ENCODE data around the gene MRPL39. TPM values are rescaled to one million over a fixed set of nuclear protein-coding genes. Genes with fewer than 3 reads are reported as not detected.

MRPL39 gene
- total and polyA plus RNA-seq, 5 donors from 2014 or later = 13.2 to 58.6 (median 51.0) TPM

- peaks cover 28 to 50% (median 36%) of the 10 kb centered on the region in 4 donors for H3K4me1 Mint-ChIP-seq
- Histone ChIP-seq H3K36me3 (ENCODE audit: control insufficient read depth, insufficient read depth, low read length) (no peaks in the 10 kb centered on the region), H3K27me3 (ENCODE audit: control insufficient read depth, insufficient read depth, low read length) (no peaks in the 10 kb centered on the region), H3K27ac (ENCODE audit: insufficient read depth, low read length, poor library complexity, severe bottlenecking) (no peak overlapping the region), H3K4me3 (ENCODE audit: low read depth, low read length) (peak overlapping the region; percentile 78), H3K9me3 (ENCODE audit: control insufficient read depth in 2 of 2, low read length in 2 of 2) (no peaks in the 10 kb centered on the region), H3K4me1 (ENCODE audit: control insufficient read depth, insufficient read depth, low read length, poor library complexity, severe bottlenecking) (peaks cover 47% of the 10 kb centered on the region)
- H3K27me3 Mint-ChIP-seq = no peaks in the 10 kb centered on the region
- no peak for ATAC-seq (ENCODE audit: low read depth in 2 of 2)
- no peaks in the 10 kb centered on the region for H3K9me3 Mint-ChIP-seq
- peak overlapping the region; percentile 93 to 99 (median 94) for H3K4me3 Mint-ChIP-seq
- no peak for DNase-seq
- H3K36me3 Mint-ChIP-seq = no peaks in the 10 kb centered on the region
- H3K27ac Mint-ChIP-seq = peak overlapping the region; percentile 62 to 90 (median 85)
These were observed 46.4 kb downstream of the MRPL39 start for GRCh38 chr21:25560891-25561290.

- Histone ChIP-seq H3K27ac (ENCODE audit: insufficient read depth, low read length, poor library complexity, severe bottlenecking) (no peak overlapping the region), H3K36me3 (ENCODE audit: control insufficient read depth, insufficient read depth, low read length) (no peaks in the 10 kb centered on the region), H3K4me3 (ENCODE audit: low read depth, low read length) (no peak overlapping the region), H3K9me3 (ENCODE audit: control insufficient read depth in 2 of 2, low read length in 2 of 2) (no peaks in the 10 kb centered on the region), H3K4me1 (ENCODE audit: control insufficient read depth, insufficient read depth, low read length, poor library complexity, severe bottlenecking) (peaks cover 41% of the 10 kb centered on the region), H3K27me3 (ENCODE audit: control insufficient read depth, insufficient read depth, low read length) (no peaks in the 10 kb centered on the region)
- Mint-ChIP-seq H3K36me3 (no peaks in the 10 kb centered on the region), H3K4me3 (peak overlapping the region in 3 of 4 donors; percentile 50 to 95 (median 61)), H3K27me3 (no peaks in the 10 kb centered on the region), H3K9me3 (peaks cover 0 to 1% (median 0%) of the 10 kb centered on the region in 7 donors), H3K27ac (peak overlapping the region in 2 of 3 donors; percentile 56 to 85), H3K4me1 (peaks cover 23 to 44% (median 33%) of the 10 kb centered on the region in 4 donors)
- DNase-seq = no peak
- no peak for ATAC-seq (ENCODE audit: low read depth in 2 of 2)
These were observed 47.0 kb downstream of the MRPL39 start for GRCh38 chr21:25560271-25560685.

GRCh38 chr21:25559746-25560145 is 47.5 kb downstream of the MRPL39 start:
- H3K9me3 Mint-ChIP-seq = peaks cover 0 to 2% (median 0%) of the 10 kb centered on the region in 7 donors
- no peak overlapping the region for H3K4me3 ChIP-seq (ENCODE audit: low read depth, low read length)
- H3K9me3 ChIP-seq (ENCODE audit: control insufficient read depth in 2 of 2, low read length in 2 of 2) = no peaks in the 10 kb centered on the region
- H3K27ac ChIP-seq (ENCODE audit: insufficient read depth, low read length, poor library complexity, severe bottlenecking) = no peak overlapping the region
- no peaks in the 10 kb centered on the region for H3K27me3 ChIP-seq (ENCODE audit: control insufficient read depth, insufficient read depth, low read length)
- no peaks in the 10 kb centered on the region for H3K36me3 ChIP-seq (ENCODE audit: control insufficient read depth, insufficient read depth, low read length)
- H3K27me3 Mint-ChIP-seq = no peaks in the 10 kb centered on the region
- DNase-seq (no peak), ATAC-seq (ENCODE audit: low read depth in 2 of 2) (no peak)
- peak overlapping the region in 3 of 4 donors; percentile 6 to 95 (median 50) for H3K4me3 Mint-ChIP-seq
- peak overlapping the region in 2 of 3 donors; percentile 40 to 85 for H3K27ac Mint-ChIP-seq
- H3K4me1 Mint-ChIP-seq = peaks cover 19 to 39% (median 28%) of the 10 kb centered on the region in 4 donors
- H3K4me1 ChIP-seq (ENCODE audit: control insufficient read depth, insufficient read depth, low read length, poor library complexity, severe bottlenecking) = peaks cover 36% of the 10 kb centered on the region
- H3K36me3 Mint-ChIP-seq = no peaks in the 10 kb centered on the region

GRCh38 chr21:25558123-25558522 is 49.2 kb downstream of the MRPL39 start:
- Histone ChIP-seq H3K27me3 (ENCODE audit: control insufficient read depth, insufficient read depth, low read length) (no peaks in the 10 kb centered on the region), H3K27ac (ENCODE audit: insufficient read depth, low read length, poor library complexity, severe bottlenecking) (no peak overlapping the region), H3K36me3 (ENCODE audit: control insufficient read depth, insufficient read depth, low read length) (no peaks in the 10 kb centered on the region), H3K4me1 (ENCODE audit: control insufficient read depth, insufficient read depth, low read length, poor library complexity, severe bottlenecking) (peaks cover 20% of the 10 kb centered on the region), H3K9me3 (ENCODE audit: control insufficient read depth in 2 of 2, low read length in 2 of 2) (no peaks in the 10 kb centered on the region), H3K4me3 (ENCODE audit: low read depth, low read length) (no peak overlapping the region)
- DNase-seq (no peak), ATAC-seq (ENCODE audit: low read depth in 2 of 2) (no peak)
- Mint-ChIP-seq H3K9me3 (peaks cover 0 to 2% (median 0%) of the 10 kb centered on the region in 7 donors), H3K4me3 (peak overlapping the region in 1 of 4 donors; percentile 39), H3K36me3 (no peaks in the 10 kb centered on the region), H3K27me3 (no peaks in the 10 kb centered on the region), H3K4me1 (peaks cover 5 to 22% (median 13%) of the 10 kb centered on the region in 4 donors), H3K27ac (peak overlapping the region in 1 of 3 donors; percentile 17)

- H3K27me3 ChIP-seq (ENCODE audit: control insufficient read depth, insufficient read depth, low read length) = no peaks in the 10 kb centered on the region
- no peak overlapping the region for H3K27ac ChIP-seq (ENCODE audit: insufficient read depth, low read length, poor library complexity, severe bottlenecking)
- peaks cover 0 to 16% (median 10%) of the 10 kb centered on the region in 4 donors for H3K4me1 Mint-ChIP-seq
- H3K4me3 Mint-ChIP-seq = peak overlapping the region in 1 of 4 donors; percentile 17
- no peaks in the 10 kb centered on the region for H3K9me3 ChIP-seq (ENCODE audit: control insufficient read depth in 2 of 2, low read length in 2 of 2)
- DNase-seq (no peak), ATAC-seq (ENCODE audit: low read depth in 2 of 2) (no peak)
- H3K4me1 ChIP-seq (ENCODE audit: control insufficient read depth, insufficient read depth, low read length, poor library complexity, severe bottlenecking) = peaks cover 11% of the 10 kb centered on the region
- H3K4me3 ChIP-seq (ENCODE audit: low read depth, low read length) = no peak overlapping the region
- H3K36me3 Mint-ChIP-seq = no peaks in the 10 kb centered on the region
- no peaks in the 10 kb centered on the region for H3K36me3 ChIP-seq (ENCODE audit: control insufficient read depth, insufficient read depth, low read length)
- H3K27me3 Mint-ChIP-seq = no peaks in the 10 kb centered on the region
- H3K27ac Mint-ChIP-seq = no peak overlapping the region
- H3K9me3 Mint-ChIP-seq = peaks cover 0 to 2% (median 0%) of the 10 kb centered on the region in 7 donors
These were observed 50.1 kb downstream of the MRPL39 start for GRCh38 chr21:25557180-25557579.

- Mint-ChIP-seq H3K4me3 (no peak overlapping the region), H3K36me3 (no peaks in the 10 kb centered on the region), H3K27me3 (no peaks in the 10 kb centered on the region), H3K4me1 (peaks cover 0 to 10% (median 6%) of the 10 kb centered on the region in 4 donors), H3K9me3 (peaks cover 0 to 2% (median 0%) of the 10 kb centered on the region in 7 donors), H3K27ac (peak overlapping the region in 1 of 3 donors; percentile 11)
- DNase-seq (no peak), ATAC-seq (ENCODE audit: low read depth in 2 of 2) (no peak)
- Histone ChIP-seq H3K27me3 (ENCODE audit: control insufficient read depth, insufficient read depth, low read length) (no peaks in the 10 kb centered on the region), H3K4me1 (ENCODE audit: control insufficient read depth, insufficient read depth, low read length, poor library complexity, severe bottlenecking) (peaks cover 3% of the 10 kb centered on the region), H3K27ac (ENCODE audit: insufficient read depth, low read length, poor library complexity, severe bottlenecking) (no peak overlapping the region), H3K9me3 (ENCODE audit: control insufficient read depth in 2 of 2, low read length in 2 of 2) (no peaks in the 10 kb centered on the region), H3K4me3 (ENCODE audit: low read depth, low read length) (no peak overlapping the region), H3K36me3 (ENCODE audit: control insufficient read depth, insufficient read depth, low read length) (no peaks in the 10 kb centered on the region)
These were observed 51.2 kb downstream of the MRPL39 start for GRCh38 chr21:25556091-25556490.

- Mint-ChIP-seq H3K27me3 (no peaks in the 10 kb centered on the region), H3K27ac (no peak overlapping the region), H3K36me3 (no peaks in the 10 kb centered on the region), H3K4me3 (no peak overlapping the region), H3K9me3 (peaks cover 0 to 2% (median 0%) of the 10 kb centered on the region in 7 donors), H3K4me1 (peaks cover 0 to 10% (median 1%) of the 10 kb centered on the region in 4 donors)
- Histone ChIP-seq H3K27me3 (ENCODE audit: control insufficient read depth, insufficient read depth, low read length) (no peaks in the 10 kb centered on the region), H3K27ac (ENCODE audit: insufficient read depth, low read length, poor library complexity, severe bottlenecking) (no peak overlapping the region), H3K9me3 (ENCODE audit: control insufficient read depth in 2 of 2, low read length in 2 of 2) (no peaks in the 10 kb centered on the region), H3K4me3 (ENCODE audit: low read depth, low read length) (no peak overlapping the region), H3K36me3 (ENCODE audit: control insufficient read depth, insufficient read depth, low read length) (no peaks in the 10 kb centered on the region), H3K4me1 (ENCODE audit: control insufficient read depth, insufficient read depth, low read length, poor library complexity, severe bottlenecking) (no peaks in the 10 kb centered on the region)
- ATAC-seq (ENCODE audit: low read depth in 2 of 2) (no peak), DNase-seq (no peak)
These were observed 51.8 kb downstream of the MRPL39 start for GRCh38 chr21:25555492-25555891.

- peaks cover 0 to 2% (median 0%) of the 10 kb centered on the region in 7 donors for H3K9me3 Mint-ChIP-seq
- no peak for ATAC-seq (ENCODE audit: low read depth in 2 of 2)
- no peaks in the 10 kb centered on the region for H3K27me3 Mint-ChIP-seq
These were observed 54.4 kb downstream of the MRPL39 start for GRCh38 chr21:25552856-25553255.

More at GRCh38 chr21:25552856-25553255, 54.4 kb downstream of the MRPL39 start:
- H3K27me3 ChIP-seq (ENCODE audit: control insufficient read depth, insufficient read depth, low read length) = no peaks in the 10 kb centered on the region
- H3K9me3 ChIP-seq (ENCODE audit: control insufficient read depth in 2 of 2, low read length in 2 of 2) = no peaks in the 10 kb centered on the region
- Mint-ChIP-seq H3K36me3 (no peaks in the 10 kb centered on the region), H3K4me3 (no peak overlapping the region), H3K27ac (no peak overlapping the region), H3K4me1 (peaks cover 0 to 10% (median 0%) of the 10 kb centered on the region in 4 donors)
- no peaks in the 10 kb centered on the region for H3K4me1 ChIP-seq (ENCODE audit: control insufficient read depth, insufficient read depth, low read length, poor library complexity, severe bottlenecking)
- no peaks in the 10 kb centered on the region for H3K36me3 ChIP-seq (ENCODE audit: control insufficient read depth, insufficient read depth, low read length)
- H3K4me3 ChIP-seq (ENCODE audit: low read depth, low read length) = no peak overlapping the region
- no peak overlapping the region for H3K27ac ChIP-seq (ENCODE audit: insufficient read depth, low read length, poor library complexity, severe bottlenecking)
- DNase-seq = no peak

Measured in CD4-positive, CD25-positive, alpha-beta regulatory T cell (primary cell).